ENCODE results near the gene OR6M1. TPM values are rescaled to one million over a fixed set of nuclear protein-coding genes. Genes with fewer than 3 reads are reported as not detected.

OR6M1 gene
- total RNA-seq, 4 donors from 2014 or later: not detected

- 65 to 67% methylated on average over 1 of the region's 1 CpG for WGBS, 2 donors
- Histone ChIP-seq H3K36me3 (no peaks in the 10 kb centered on the region), H3K4me3 (no peak overlapping the region), H3K9me3 (no peaks in the 10 kb centered on the region), H3K4me1 (no peaks in the 10 kb centered on the region), H3K27me3 (no peaks in the 10 kb centered on the region), H3K27ac (no peak overlapping the region)
- DNase-seq (ENCODE audit: low spot score in 2 of 2): no peak
- no peak for TF ChIP-seq CTCF (IDR thresholded peaks at IDR 0.05)
- no peak for TF ChIP-seq EP300 (IDR thresholded peaks at IDR 0.05)
- TF ChIP-seq POLR2A (IDR thresholded peaks at IDR 0.05): no peak
These were observed 22.6 kb downstream of the OR6M1 start for GRCh38 chr11:123783536-123783935.

GRCh38 chr11:123778511-123778910 is 27.6 kb downstream of the OR6M1 start:
- Histone ChIP-seq H3K9me3 (no peaks in the 10 kb centered on the region), H3K27me3 (no peaks in the 10 kb centered on the region), H3K36me3 (no peaks in the 10 kb centered on the region), H3K4me3 (no peak overlapping the region), H3K4me1 (no peaks in the 10 kb centered on the region), H3K27ac (no peak overlapping the region)
- no peak for DNase-seq (ENCODE audit: low spot score in 2 of 2)
- 73 to 79% methylated on average over 1 of the region's 1 CpG for WGBS, 2 donors
- TF ChIP-seq POLR2A (IDR thresholded peaks at IDR 0.05) (no peak), EP300 (IDR thresholded peaks at IDR 0.05) (no peak), CTCF (IDR thresholded peaks at IDR 0.05) (no peak)

GRCh38 chr11:123775715-123776549 is 30.2 kb downstream of the OR6M1 start:
- DNase-seq (ENCODE audit: low spot score in 2 of 2): no peak
- no peaks in the 10 kb centered on the region for H3K9me3 ChIP-seq
- no peaks in the 10 kb centered on the region for H3K4me1 ChIP-seq
- H3K36me3 ChIP-seq: no peaks in the 10 kb centered on the region
- TF ChIP-seq POLR2A (IDR thresholded peaks at IDR 0.05) (no peak), CTCF (IDR thresholded peaks at IDR 0.05) (no peak), EP300 (IDR thresholded peaks at IDR 0.05) (no peak)
- 43 to 44% methylated on average over 4 of the region's 4 CpGs for WGBS, 2 donors
- H3K4me3 ChIP-seq: no peak overlapping the region
- no peaks in the 10 kb centered on the region for H3K27me3 ChIP-seq
- H3K27ac ChIP-seq: no peak overlapping the region

GRCh38 chr11:123775289-123775688 is 30.9 kb downstream of the OR6M1 start:
- no peak overlapping the region for H3K27ac ChIP-seq
- no peak overlapping the region for H3K4me3 ChIP-seq
- whole genome bisulfite sequencing, 2 donors: 50 to 68% methylated on average over 1 of the region's 1 CpG
- H3K9me3 ChIP-seq: no peaks in the 10 kb centered on the region
- no peak for TF ChIP-seq EP300 (IDR thresholded peaks at IDR 0.05)
- TF ChIP-seq POLR2A (IDR thresholded peaks at IDR 0.05): no peak
- TF ChIP-seq CTCF (IDR thresholded peaks at IDR 0.05): no peak
- DNase-seq (ENCODE audit: low spot score in 2 of 2): no peak
- H3K4me1 ChIP-seq: no peaks in the 10 kb centered on the region
- H3K27me3 ChIP-seq: no peaks in the 10 kb centered on the region
- no peaks in the 10 kb centered on the region for H3K36me3 ChIP-seq

- WGBS, 2 donors: 84 to 86% methylated on average over 1 of the region's 1 CpG
- no peak for DNase-seq (ENCODE audit: low spot score in 2 of 2)
- H3K27ac ChIP-seq: no peak overlapping the region
- H3K9me3 ChIP-seq: no peaks in the 10 kb centered on the region
- no peaks in the 10 kb centered on the region for H3K27me3 ChIP-seq
- H3K4me3 ChIP-seq: no peak overlapping the region
- TF ChIP-seq POLR2A (IDR thresholded peaks at IDR 0.05): no peak
- TF ChIP-seq CTCF (IDR thresholded peaks at IDR 0.05): no peak
- no peak for TF ChIP-seq EP300 (IDR thresholded peaks at IDR 0.05)
- H3K4me1 ChIP-seq: no peaks in the 10 kb centered on the region
- H3K36me3 ChIP-seq: no peaks in the 10 kb centered on the region
These were observed 32.2 kb downstream of the OR6M1 start for GRCh38 chr11:123773959-123774358.

Data from tibial nerve (tissue), 4 donors.